GM23338 (cell line): ENCODE data around the gene TNFRSF12A. TPM values are rescaled to one million over a fixed set of nuclear protein-coding genes. Genes with fewer than 3 reads are reported as not detected.

Experiments used
- ATAC-seq: fragments of 200-7000 bp; cut with Tn5 transposase; 3 replicates; pipeline ENCODE4 v1.9.1; 2020
- DNase-seq: peaks from one replicate; pipeline ENCODE4 v3.0.0-alpha.2; 2015; ENCODE audit warnings: low spot score
- H2AFZ ChIP-seq: fragments of 200-600 bp; sonication (generic); 2 replicates; pipeline ENCODE4 v1.8.0; 2016; ENCODE audit warnings: antibody characterized with exemption, mild to moderate bottlenecking, moderate library complexity
- H3F3A ChIP-seq: fragments of 200-600 bp; sonication (generic); replicated peaks from 2 replicates; pipeline ENCODE4 v1.8.0; 2017; ENCODE audit warnings: antibody characterized with exemption, mixed run types, low read depth
- H3K27ac ChIP-seq: fragments of 200-600 bp; sonication (generic); 2 replicates; pipeline ENCODE4 v1.6.1; 2016; ENCODE audit warnings: low read depth
- H3K27me3 ChIP-seq: fragments of 200-600 bp; sonication (generic); 2 replicates; pipeline ENCODE4 v1.8.0; 2016; ENCODE audit warnings: mild to moderate bottlenecking, mixed run types, moderate library complexity; ENCODE audit not compliant: insufficient read depth
- H3K36me3 ChIP-seq: fragments of 200-600 bp; sonication (generic); 2 replicates; pipeline ENCODE4 v1.8.0; 2016; ENCODE audit warnings: mild to moderate bottlenecking; ENCODE audit not compliant: insufficient read depth
- H3K4me1 ChIP-seq: fragments of 200-600 bp; sonication (generic); 2 replicates; pipeline ENCODE4 v1.8.0; 2016; ENCODE audit warnings: mild to moderate bottlenecking, moderate library complexity; ENCODE audit not compliant: insufficient read depth
- H3K4me2 ChIP-seq: fragments of 200-600 bp; sonication (generic); 2 replicates; pipeline ENCODE4 v1.7.1; 2017; ENCODE audit warnings: mixed run types
- H3K4me3 ChIP-seq: fragments of 200-600 bp; sonication (generic); 2 replicates; pipeline ENCODE4 v1.6.1; 2016; ENCODE audit warnings: mixed run types
- H3K79me2 ChIP-seq: fragments of 200-600 bp; sonication (generic); replicated peaks from 2 replicates; pipeline ENCODE4 v1.8.0; 2017; ENCODE audit warnings: mild to moderate bottlenecking; ENCODE audit not compliant: insufficient read depth
- H3K9me2 ChIP-seq: fragments of 200-600 bp; sonication (generic); 2 replicates; pipeline ENCODE4 v1.8.0; 2017; ENCODE audit not compliant: insufficient read depth
- H4K20me1 ChIP-seq: fragments of 200-600 bp; sonication (generic); replicated peaks from 2 replicates; pipeline ENCODE4 v1.8.0; 2017; ENCODE audit warnings: mild to moderate bottlenecking; ENCODE audit not compliant: insufficient read depth
- H3K27ac Mint-ChIP-seq: 2 replicates; pipeline ENCODE4 v1.8.0; 2020; ENCODE audit warnings: inconsistent platforms, mild to moderate bottlenecking, moderate library complexity, mixed read lengths
- H3K27me3 Mint-ChIP-seq: 3 replicates; pipeline ENCODE4 v1.8.0; 2022; ENCODE audit warnings: low read depth, mild to moderate bottlenecking, moderate library complexity, mixed read lengths, inconsistent platforms; ENCODE audit not compliant: insufficient read depth, poor library complexity
- H3K36me3 Mint-ChIP-seq: 3 replicates; pipeline ENCODE4 v1.8.0; 2021; ENCODE audit warnings: low read depth, mild to moderate bottlenecking, inconsistent platforms, moderate library complexity, mixed read lengths
- H3K4me1 Mint-ChIP-seq: 3 replicates; pipeline ENCODE4 v1.8.0; 2020; ENCODE audit warnings: mild to moderate bottlenecking, inconsistent platforms, mixed read lengths
- H3K4me3 Mint-ChIP-seq: 3 replicates; pipeline ENCODE4 v1.8.0; 2021; ENCODE audit warnings: moderate library complexity, mild to moderate bottlenecking, inconsistent platforms, mixed read lengths
- H3K9me3 Mint-ChIP-seq: 3 replicates; pipeline ENCODE4 v1.8.0; 2020; ENCODE audit warnings: moderate library complexity, mild to moderate bottlenecking, inconsistent platforms, mixed read lengths
- CREB1 ChIP-seq: fragments of 250-450 bp; sonication (Bioruptor Pico); IDR thresholded peaks from 2 replicates; pipeline ENCODE4 v1.5.0; 2020; ENCODE audit warnings: low read depth, mild to moderate bottlenecking, moderate library complexity
- EZH2phosphoT487 ChIP-seq: fragments of 200-600 bp; sonication (generic); IDR thresholded peaks from one replicate; pipeline ENCODE4 v1.8.1; 2018; ENCODE audit warnings: antibody characterized with exemption; ENCODE audit not compliant: unreplicated experiment
- REST ChIP-seq: IDR thresholded peaks from one replicate; pipeline ENCODE4 v1.6.1; 2018; ENCODE audit warnings: antibody characterized with exemption; ENCODE audit not compliant: unreplicated experiment
- ZNF114 ChIP-seq: fragments of 250-450 bp; sonication (Bioruptor Pico); IDR thresholded peaks from 2 replicates; pipeline ENCODE4 v1.5.0; 2020; ENCODE audit warnings: mild to moderate bottlenecking, moderate library complexity
- ZNF331 ChIP-seq: fragments of 250-450 bp; sonication (Bioruptor Pico); IDR thresholded peaks from 2 replicates; pipeline ENCODE4 v1.5.0; 2020; ENCODE audit warnings: low read depth, mild to moderate bottlenecking, moderate library complexity
- polyA plus RNA-seq: library from polyadenylated mRNA; unstranded; fragments of >200 nt; fragmentation: Nextera tagmentation; extraction: Ambion mirVana; gene quantifications from 2 replicates; pipeline ENCODE4 v1.2.1, GENCODE V29; 2016
- total RNA-seq: library from RNA; depleted of rRNA; stranded (reverse); fragments of >200 nt; shearing (Covaris generic); gene quantifications from 2 replicates; pipeline ENCODE4 v1.2.3, GENCODE V29; 2014
- TF ChIP-seq, protein P1 (sequence below): fragments of 250-450 bp; sonication (Bioruptor Pico); IDR thresholded peaks from 2 replicates; pipeline ENCODE4 v1.5.0; 2020; ENCODE audit warnings: mild to moderate bottlenecking, moderate library complexity
- TF ChIP-seq, protein P2 (sequence below), 2 experiments: fragments of 200-600 bp in 1 of 2; sonication (generic) in 1 of 2; conservative IDR thresholded peaks; 2 replicates each; pipeline versions ENCODE4 v1.5.1 to v1.6.1; 2016 to 2017; ENCODE audit warnings: antibody characterized with exemption in 2 of 2, low read depth in 2 of 2, mild to moderate bottlenecking in 2 of 2, moderate library complexity in 1 of 2

TNFRSF12A gene
- total and polyA plus RNA-seq, 2 experiments from 2014 or later = 78.0 to 152 TPM

- TF ChIP-seq, protein P1, sequence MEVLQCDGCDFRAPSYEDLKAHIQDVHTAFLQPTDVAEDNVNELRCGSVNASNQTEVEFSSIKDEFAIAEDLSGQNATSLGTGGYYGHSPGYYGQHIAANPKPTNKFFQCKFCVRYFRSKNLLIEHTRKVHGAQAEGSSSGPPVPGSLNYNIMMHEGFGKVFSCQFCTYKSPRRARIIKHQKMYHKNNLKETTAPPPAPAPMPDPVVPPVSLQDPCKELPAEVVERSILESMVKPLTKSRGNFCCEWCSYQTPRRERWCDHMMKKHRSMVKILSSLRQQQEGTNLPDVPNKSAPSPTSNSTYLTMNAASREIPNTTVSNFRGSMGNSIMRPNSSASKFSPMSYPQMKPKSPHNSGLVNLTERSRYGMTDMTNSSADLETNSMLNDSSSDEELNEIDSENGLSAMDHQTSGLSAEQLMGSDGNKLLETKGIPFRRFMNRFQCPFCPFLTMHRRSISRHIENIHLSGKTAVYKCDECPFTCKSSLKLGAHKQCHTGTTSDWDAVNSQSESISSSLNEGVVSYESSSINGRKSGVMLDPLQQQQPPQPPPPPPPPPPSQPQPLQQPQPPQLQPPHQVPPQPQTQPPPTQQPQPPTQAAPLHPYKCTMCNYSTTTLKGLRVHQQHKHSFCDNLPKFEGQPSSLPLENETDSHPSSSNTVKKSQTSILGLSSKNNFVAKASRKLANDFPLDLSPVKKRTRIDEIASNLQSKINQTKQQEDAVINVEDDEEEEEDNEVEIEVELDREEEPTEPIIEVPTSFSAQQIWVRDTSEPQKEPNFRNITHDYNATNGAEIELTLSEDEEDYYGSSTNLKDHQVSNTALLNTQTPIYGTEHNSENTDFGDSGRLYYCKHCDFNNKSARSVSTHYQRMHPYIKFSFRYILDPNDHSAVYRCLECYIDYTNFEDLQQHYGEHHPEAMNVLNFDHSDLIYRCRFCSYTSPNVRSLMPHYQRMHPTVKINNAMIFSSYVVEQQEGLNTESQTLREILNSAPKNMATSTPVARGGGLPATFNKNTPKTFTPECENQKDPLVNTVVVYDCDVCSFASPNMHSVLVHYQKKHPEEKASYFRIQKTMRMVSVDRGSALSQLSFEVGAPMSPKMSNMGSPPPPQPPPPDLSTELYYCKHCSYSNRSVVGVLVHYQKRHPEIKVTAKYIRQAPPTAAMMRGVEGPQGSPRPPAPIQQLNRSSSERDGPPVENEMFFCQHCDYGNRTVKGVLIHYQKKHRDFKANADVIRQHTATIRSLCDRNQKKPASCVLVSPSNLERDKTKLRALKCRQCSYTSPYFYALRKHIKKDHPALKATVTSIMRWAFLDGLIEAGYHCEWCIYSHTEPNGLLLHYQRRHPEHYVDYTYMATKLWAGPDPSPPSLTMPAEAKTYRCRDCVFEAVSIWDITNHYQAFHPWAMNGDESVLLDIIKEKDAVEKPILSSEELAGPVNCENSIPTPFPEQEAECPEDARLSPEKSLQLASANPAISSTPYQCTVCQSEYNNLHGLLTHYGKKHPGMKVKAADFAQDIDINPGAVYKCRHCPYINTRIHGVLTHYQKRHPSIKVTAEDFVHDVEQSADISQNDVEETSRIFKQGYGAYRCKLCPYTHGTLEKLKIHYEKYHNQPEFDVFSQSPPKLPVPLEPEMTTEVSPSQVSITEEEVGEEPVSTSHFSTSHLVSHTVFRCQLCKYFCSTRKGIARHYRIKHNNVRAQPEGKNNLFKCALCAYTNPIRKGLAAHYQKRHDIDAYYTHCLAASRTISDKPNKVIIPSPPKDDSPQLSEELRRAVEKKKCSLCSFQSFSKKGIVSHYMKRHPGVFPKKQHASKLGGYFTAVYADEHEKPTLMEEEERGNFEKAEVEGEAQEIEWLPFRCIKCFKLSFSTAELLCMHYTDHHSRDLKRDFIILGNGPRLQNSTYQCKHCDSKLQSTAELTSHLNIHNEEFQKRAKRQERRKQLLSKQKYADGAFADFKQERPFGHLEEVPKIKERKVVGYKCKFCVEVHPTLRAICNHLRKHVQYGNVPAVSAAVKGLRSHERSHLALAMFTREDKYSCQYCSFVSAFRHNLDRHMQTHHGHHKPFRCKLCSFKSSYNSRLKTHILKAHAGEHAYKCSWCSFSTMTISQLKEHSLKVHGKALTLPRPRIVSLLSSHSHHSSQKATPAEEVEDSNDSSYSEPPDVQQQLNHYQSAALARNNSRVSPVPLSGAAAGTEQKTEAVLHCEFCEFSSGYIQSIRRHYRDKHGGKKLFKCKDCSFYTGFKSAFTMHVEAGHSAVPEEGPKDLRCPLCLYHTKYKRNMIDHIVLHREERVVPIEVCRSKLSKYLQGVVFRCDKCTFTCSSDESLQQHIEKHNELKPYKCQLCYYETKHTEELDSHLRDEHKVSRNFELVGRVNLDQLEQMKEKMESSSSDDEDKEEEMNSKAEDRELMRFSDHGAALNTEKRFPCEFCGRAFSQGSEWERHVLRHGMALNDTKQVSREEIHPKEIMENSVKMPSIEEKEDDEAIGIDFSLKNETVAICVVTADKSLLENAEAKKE (CRISPR knock-in tag) = no peak
- TF ChIP-seq CREB1 (CRISPR knock-in tag) (no peak), ZNF114 (no peak)
- TF ChIP-seq, protein P2, sequence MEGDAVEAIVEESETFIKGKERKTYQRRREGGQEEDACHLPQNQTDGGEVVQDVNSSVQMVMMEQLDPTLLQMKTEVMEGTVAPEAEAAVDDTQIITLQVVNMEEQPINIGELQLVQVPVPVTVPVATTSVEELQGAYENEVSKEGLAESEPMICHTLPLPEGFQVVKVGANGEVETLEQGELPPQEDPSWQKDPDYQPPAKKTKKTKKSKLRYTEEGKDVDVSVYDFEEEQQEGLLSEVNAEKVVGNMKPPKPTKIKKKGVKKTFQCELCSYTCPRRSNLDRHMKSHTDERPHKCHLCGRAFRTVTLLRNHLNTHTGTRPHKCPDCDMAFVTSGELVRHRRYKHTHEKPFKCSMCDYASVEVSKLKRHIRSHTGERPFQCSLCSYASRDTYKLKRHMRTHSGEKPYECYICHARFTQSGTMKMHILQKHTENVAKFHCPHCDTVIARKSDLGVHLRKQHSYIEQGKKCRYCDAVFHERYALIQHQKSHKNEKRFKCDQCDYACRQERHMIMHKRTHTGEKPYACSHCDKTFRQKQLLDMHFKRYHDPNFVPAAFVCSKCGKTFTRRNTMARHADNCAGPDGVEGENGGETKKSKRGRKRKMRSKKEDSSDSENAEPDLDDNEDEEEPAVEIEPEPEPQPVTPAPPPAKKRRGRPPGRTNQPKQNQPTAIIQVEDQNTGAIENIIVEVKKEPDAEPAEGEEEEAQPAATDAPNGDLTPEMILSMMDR (conservative IDR thresholded peaks at IDR 0.05; ENCODE audit: low read depth in 2 of 2) = no peak
Observed at GRCh38 chr16:2975161-2975795, 44.9 kb upstream of the TNFRSF12A start (continued).

DNA sequence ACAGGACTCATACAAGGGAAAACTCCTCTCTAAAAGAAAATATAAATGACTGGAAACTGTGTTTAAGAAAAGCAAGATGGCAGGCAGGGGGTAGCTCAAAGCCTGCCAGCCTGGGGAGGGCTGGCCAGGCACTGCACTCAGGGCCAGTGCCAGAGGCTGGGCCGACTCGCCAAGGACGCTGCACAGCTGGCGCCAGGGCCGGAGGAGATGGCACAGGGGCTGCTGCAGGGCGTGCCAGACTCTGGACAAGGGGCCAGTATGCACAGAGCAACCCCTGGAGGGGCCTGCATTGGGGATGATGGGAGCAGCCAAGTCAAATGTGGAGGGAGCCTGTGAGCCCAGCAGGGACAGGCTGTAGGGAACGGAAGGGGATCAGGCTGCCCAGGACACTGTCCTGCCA, 44.0 kb upstream of the TNFRSF12A start:
- Mint-ChIP-seq H3K27ac (no peak overlapping the region), H3K27me3 (peaks cover 21% of the 10 kb centered on the region), H3K36me3 (peaks cover 36% of the 10 kb centered on the region), H3K4me1 (peaks cover 13% of the 10 kb centered on the region; the same call in 2 of the 3 replicates), H3K9me3 (peaks cover 2% of the 10 kb centered on the region; the same call in 1 of the 3 replicates), H3K4me3 (no peak overlapping the region)
- Histone ChIP-seq H3K4me2 (no peak overlapping the region), H3K9me2 (no peaks in the 10 kb centered on the region), H3K36me3 (0 out of 2 replicates have a peak, but pooled peaks cover 3% of the 10 kb centered on the region), H3K4me3 (no peak overlapping the region), H3K27me3 (no peaks in the 10 kb centered on the region), H3K4me1 (peaks cover 4% of the 10 kb centered on the region; the same call in 1 of the 2 replicates), H2AFZ (no peak overlapping the region), H4K20me1 (peaks cover 11% of the 10 kb centered on the region; the same call in 1 of the 2 replicates), H3F3A (peaks cover 16% of the 10 kb centered on the region), H3K27ac (no peak overlapping the region), H3K79me2 (peaks cover 14% of the 10 kb centered on the region)
- no peak for DNase-seq
- TF ChIP-seq EZH2phosphoT487 (no peak), ZNF331 (CRISPR knock-in tag) (no peak), REST (no peak)
- TF ChIP-seq, protein P2 (conservative IDR thresholded peaks at IDR 0.05; ENCODE audit: low read depth in 2 of 2) = no peak
- ATAC-seq = no peak
